ENCODE data around the gene NOG.

GRCh38 chr17:56633681-56634080 lies 40.2 kb downstream of the NOG start:
- TF ChIP-seq, protein P1, sequence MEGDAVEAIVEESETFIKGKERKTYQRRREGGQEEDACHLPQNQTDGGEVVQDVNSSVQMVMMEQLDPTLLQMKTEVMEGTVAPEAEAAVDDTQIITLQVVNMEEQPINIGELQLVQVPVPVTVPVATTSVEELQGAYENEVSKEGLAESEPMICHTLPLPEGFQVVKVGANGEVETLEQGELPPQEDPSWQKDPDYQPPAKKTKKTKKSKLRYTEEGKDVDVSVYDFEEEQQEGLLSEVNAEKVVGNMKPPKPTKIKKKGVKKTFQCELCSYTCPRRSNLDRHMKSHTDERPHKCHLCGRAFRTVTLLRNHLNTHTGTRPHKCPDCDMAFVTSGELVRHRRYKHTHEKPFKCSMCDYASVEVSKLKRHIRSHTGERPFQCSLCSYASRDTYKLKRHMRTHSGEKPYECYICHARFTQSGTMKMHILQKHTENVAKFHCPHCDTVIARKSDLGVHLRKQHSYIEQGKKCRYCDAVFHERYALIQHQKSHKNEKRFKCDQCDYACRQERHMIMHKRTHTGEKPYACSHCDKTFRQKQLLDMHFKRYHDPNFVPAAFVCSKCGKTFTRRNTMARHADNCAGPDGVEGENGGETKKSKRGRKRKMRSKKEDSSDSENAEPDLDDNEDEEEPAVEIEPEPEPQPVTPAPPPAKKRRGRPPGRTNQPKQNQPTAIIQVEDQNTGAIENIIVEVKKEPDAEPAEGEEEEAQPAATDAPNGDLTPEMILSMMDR (IDR thresholded peaks at IDR 0.05) = no peak
- TF ChIP-seq POLR2AphosphoS5 (IDR thresholded peaks at IDR 0.05) = no peak
- no peak for TF ChIP-seq POLR2A (IDR thresholded peaks at IDR 0.05)
